Epithelial cell of proximal tubule (primary cell): ENCODE results near the gene TMEM94. TPM values are rescaled to one million over a fixed set of nuclear protein-coding genes. Genes with fewer than 3 reads are reported as not detected.

Experiments
- DNase-seq: peaks from one replicate; pipeline ENCODE4 v3.0.0-alpha.2; 2011; ENCODE audit warnings: low read depth
- H3K4me3 ChIP-seq: 2 replicates; pipeline ENCODE4 v1.5.1; 2011; ENCODE audit warnings: low read depth, mild to moderate bottlenecking, low read length
- CTCF ChIP-seq: conservative IDR thresholded peaks from 2 replicates; pipeline ENCODE4 v1.5.1; 2012; ENCODE audit warnings: low read depth, mild to moderate bottlenecking, low read length
- total RNA-seq: library from RNA; depleted of rRNA; stranded (reverse); fragments of >200 nt; gene quantifications from 2 replicates; pipeline ENCODE4 v1.2.3, GENCODE V29; 2015

Gene TMEM94
- total RNA-seq, 1 donor from 2014 or later = 65.3 TPM

- no peak for TF ChIP-seq CTCF
- H3K4me3 ChIP-seq = no peak overlapping the region
- DNase-seq = no peak
Measured at GRCh38 chr17:75492555-75493168, 36.2 kb downstream of the TMEM94 start.

GRCh38 chr17:75493476-75494129, 37.2 kb downstream of the TMEM94 start:
- TF ChIP-seq CTCF = no peak
- DNase-seq = no peak
- no peak overlapping the region for H3K4me3 ChIP-seq

- no peak for DNase-seq
- no peak overlapping the region for H3K4me3 ChIP-seq
- TF ChIP-seq CTCF = no peak
Measured at GRCh38 chr17:75494326-75494877, 38.0 kb downstream of the TMEM94 start.

GRCh38 chr17:75496005-75496404, 39.6 kb downstream of the TMEM94 start:
- no peak for DNase-seq
- H3K4me3 ChIP-seq = no peak overlapping the region
- no peak for TF ChIP-seq CTCF

DNA sequence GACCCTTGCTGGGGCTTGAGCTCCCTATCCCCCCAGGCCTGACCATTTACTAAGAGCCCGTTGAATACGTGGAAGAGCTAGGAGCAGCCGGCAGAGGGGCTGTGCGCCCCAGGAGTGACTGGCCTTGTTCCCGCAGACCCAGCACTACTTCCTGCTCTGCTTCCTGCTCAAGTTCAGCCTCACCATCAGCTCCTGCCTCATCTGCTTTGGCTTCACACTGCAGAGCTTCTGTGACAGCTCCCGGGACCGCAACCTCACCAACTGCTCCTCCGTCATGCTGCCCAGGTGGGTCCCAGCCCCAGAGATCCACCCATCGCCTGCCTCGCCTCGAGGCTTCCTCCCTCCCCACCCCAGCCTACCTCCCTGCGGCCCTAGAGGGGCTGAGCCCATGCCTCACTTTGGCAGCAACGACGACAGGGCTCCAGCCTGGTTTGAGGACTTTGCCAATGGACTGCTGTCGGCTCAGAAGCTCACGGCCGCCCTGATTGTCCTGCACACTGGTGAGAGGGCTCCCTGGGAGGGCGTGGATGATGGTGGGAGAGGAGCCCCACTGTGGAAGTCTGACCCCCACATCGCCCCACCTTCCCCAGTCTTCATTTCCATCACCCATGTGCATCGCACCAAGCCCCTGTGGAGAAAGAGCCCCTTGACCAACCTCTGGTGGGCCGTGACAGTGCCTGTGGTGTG, 41.7 kb downstream of the TMEM94 start:
- TF ChIP-seq CTCF = no peak
- no peak overlapping the region for H3K4me3 ChIP-seq
- no peak for DNase-seq

DNA sequence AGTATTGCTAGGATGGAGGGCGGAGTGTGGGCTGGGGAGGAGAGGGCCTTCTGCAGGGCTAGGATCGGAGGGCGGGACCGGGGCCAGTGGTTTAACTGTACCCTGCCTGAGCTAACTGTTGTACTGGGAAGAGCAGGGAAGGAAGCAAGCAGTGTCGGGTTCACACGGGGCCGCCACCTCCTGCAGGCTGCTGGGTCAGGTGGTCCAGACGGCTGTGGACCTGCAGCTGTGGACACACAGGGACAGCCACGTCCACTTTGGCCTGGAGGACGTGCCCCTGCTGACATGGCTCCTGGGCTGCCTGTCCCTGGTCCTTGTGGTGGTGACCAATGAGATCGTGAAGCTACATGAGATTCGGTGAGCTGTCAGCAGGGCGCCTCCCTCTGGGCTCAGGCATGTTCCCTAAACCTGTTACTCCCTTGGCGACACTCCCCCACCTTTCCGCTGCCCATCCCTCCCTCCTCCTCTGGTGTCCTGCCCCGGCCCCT, 42.3 kb downstream of the TMEM94 start:
- no peak overlapping the region for H3K4me3 ChIP-seq
- DNase-seq = no peak
- TF ChIP-seq CTCF = no peak
